ENCODE measurements around the gene EMP1.
"Not testable (repeated sequence)": the region's sequence is repeated elsewhere in the genome, so short reads cannot be mapped to it uniquely, and the experiment has no call there.

Gene EMP1

GRCh38 chr12:13258717-13259119 is 62.2 kb downstream of the EMP1 start:
- Histone ChIP-seq H3K27ac (ENCODE audit: low read depth, low read length) (no peak overlapping the region), H3K36me3 (ENCODE audit: control insufficient read depth in 5 of 5, insufficient read depth in 5 of 5, low read length in 5 of 5) (no peaks in the 10 kb centered on the region), H3K9ac (ENCODE audit: low read length in 5 of 5) (no peak overlapping the region), H3K9me3 (ENCODE audit: control insufficient read depth in 5 of 5, low read length in 5 of 5) (no peaks in the 10 kb centered on the region), H3K4me1 (ENCODE audit: control insufficient read depth in 5 of 5, insufficient read depth in 5 of 5, low read length in 5 of 5) (peaks cover 4 to 17% (median 7%) of the 10 kb centered on the region in 5 donors), H3K27me3 (ENCODE audit: control insufficient read depth in 5 of 5, insufficient read depth in 4 of 5, low read length in 5 of 5) (no peaks in the 10 kb centered on the region), H3K4me3 (ENCODE audit: low read depth in 1 of 5, low read length in 5 of 5) (no peak overlapping the region)

GRCh38 chr12:13259625-13260024 is 63.1 kb downstream of the EMP1 start:
- H3K4me1 ChIP-seq (ENCODE audit: control insufficient read depth in 5 of 5, insufficient read depth in 5 of 5, low read length in 5 of 5), result peaks cover 4 to 17% (median 7%) of the 10 kb centered on the region in 5 donors
- not testable (repeated sequence) for H3K27ac ChIP-seq (ENCODE audit: low read depth, low read length); H3K4me3 ChIP-seq (ENCODE audit: low read depth in 1 of 5, low read length in 5 of 5); H3K36me3 ChIP-seq (ENCODE audit: control insufficient read depth in 5 of 5, insufficient read depth in 5 of 5, low read length in 5 of 5); H3K9me3 ChIP-seq (ENCODE audit: control insufficient read depth in 5 of 5, low read length in 5 of 5); H3K27me3 ChIP-seq (ENCODE audit: control insufficient read depth in 5 of 5, insufficient read depth in 4 of 5, low read length in 5 of 5); H3K9ac ChIP-seq (ENCODE audit: low read length in 5 of 5)

- not testable (repeated sequence) for H3K4me1 ChIP-seq (ENCODE audit: control insufficient read depth in 5 of 5, insufficient read depth in 5 of 5, low read length in 5 of 5); H3K27me3 ChIP-seq (ENCODE audit: control insufficient read depth in 5 of 5, insufficient read depth in 4 of 5, low read length in 5 of 5); H3K4me3 ChIP-seq (ENCODE audit: low read depth in 1 of 5, low read length in 5 of 5); H3K9ac ChIP-seq (ENCODE audit: low read length in 5 of 5); H3K27ac ChIP-seq (ENCODE audit: low read depth, low read length); H3K36me3 ChIP-seq (ENCODE audit: control insufficient read depth in 5 of 5, insufficient read depth in 5 of 5, low read length in 5 of 5); H3K9me3 ChIP-seq (ENCODE audit: control insufficient read depth in 5 of 5, low read length in 5 of 5)
Measured at GRCh38 chr12:13267826-13268225, 71.3 kb downstream of the EMP1 start.

- no peak overlapping the region for H3K4me3 ChIP-seq (ENCODE audit: low read depth in 1 of 5, low read length in 5 of 5)
- H3K9ac ChIP-seq (ENCODE audit: low read length in 5 of 5), result no peak overlapping the region
- no peaks in the 10 kb centered on the region for H3K9me3 ChIP-seq (ENCODE audit: control insufficient read depth in 5 of 5, low read length in 5 of 5)
- H3K4me1 ChIP-seq (ENCODE audit: control insufficient read depth in 5 of 5, insufficient read depth in 5 of 5, low read length in 5 of 5), result peaks cover 0 to 2% (median 0%) of the 10 kb centered on the region in 5 donors
- no peaks in the 10 kb centered on the region for H3K27me3 ChIP-seq (ENCODE audit: control insufficient read depth in 5 of 5, insufficient read depth in 4 of 5, low read length in 5 of 5)
- H3K27ac ChIP-seq (ENCODE audit: low read depth, low read length), result no peak overlapping the region
- H3K36me3 ChIP-seq (ENCODE audit: control insufficient read depth in 5 of 5, insufficient read depth in 5 of 5, low read length in 5 of 5), result no peaks in the 10 kb centered on the region
Measured at GRCh38 chr12:13268581-13268980, 72.1 kb downstream of the EMP1 start.
